BLaER1 treated with 17β-estradiol and CSF1 and Interleukin-3, amounts not matched to agents 10 nM and 100 nM (cell line): Measurements from ENCODE around the gene MT1B.

Experiments used
- H3K27ac ChIP-seq, 11 experiments: shearing (Covaris generic); formaldehyde crosslinking; 2 replicates each; pipeline ENCODE4 v1.8.1; 2022
- H3K27me3 ChIP-seq, 11 experiments: shearing (Covaris generic); formaldehyde crosslinking; 2 replicates each; pipeline ENCODE4 v1.8.1; 2022
- H3K36me3 ChIP-seq, 11 experiments: shearing (Covaris generic); formaldehyde crosslinking; 2 replicates each; pipeline ENCODE4 v1.8.1; 2022
- H3K4me1 ChIP-seq, 10 experiments: shearing (Covaris generic); formaldehyde crosslinking; 2 replicates each; pipeline ENCODE4 v1.8.1; 2022
- H3K4me2 ChIP-seq, 11 experiments: shearing (Covaris generic); formaldehyde crosslinking; 2 replicates each; pipeline ENCODE4 v1.8.1; 2022
- H3K4me3 ChIP-seq, 10 experiments: shearing (Covaris generic); formaldehyde crosslinking; 2 replicates each; pipeline ENCODE4 v1.8.1; 2022
- H3K9ac ChIP-seq, 11 experiments: shearing (Covaris generic); formaldehyde crosslinking; 2 replicates each; pipeline ENCODE4 v1.8.1; 2022
- H3K9me3 ChIP-seq, 11 experiments: shearing (Covaris generic); formaldehyde crosslinking; replicated peaks in 1 of 11; 2 replicates each; pipeline ENCODE4 v1.8.1; 2022
- H4K20me1 ChIP-seq, 11 experiments: shearing (Covaris generic); formaldehyde crosslinking; 2 replicates each; pipeline ENCODE4 v1.8.1; 2022
- Cebpa-rat ChIP-seq, 11 experiments: shearing (Covaris generic); IDR thresholded peaks; 2 replicates each; pipeline ENCODE4 v1.8.1; 2022

Gene MT1B

GRCh38 chr16:56631197-56631596 lies 20.5 kb upstream of the MT1B start:
- Histone ChIP-seq H3K9ac (no peak overlapping the region), H3K27me3 (peaks cover 100% of the 10 kb centered on the region in 11 experiments), H3K27ac (no peak overlapping the region), H3K4me2 (no peak overlapping the region), H3K36me3 (no peaks in the 10 kb centered on the region), H3K4me1 (peaks cover 0 to 14% (median 4%) of the 10 kb centered on the region in 10 experiments; a peak in 5 of 20 replicates), H3K4me3 (no peak overlapping the region), H3K9me3 (peaks cover 0 to 11% (median 6%) of the 10 kb centered on the region in 11 experiments; a peak in 11 of 22 replicates), H4K20me1 (peaks cover 0 to 56% (median 31%) of the 10 kb centered on the region in 11 experiments; a peak in 15 of 22 replicates)
- TF ChIP-seq Cebpa-rat (IDR thresholded peaks at IDR 0.05): no peak; a peak in 1 of 22 replicates

GRCh38 chr16:56631832-56632155 lies 19.9 kb upstream of the MT1B start:
- Histone ChIP-seq H3K4me1 (peaks cover 0 to 14% (median 4%) of the 10 kb centered on the region in 10 experiments; a peak in 5 of 20 replicates), H3K9me3 (peaks cover 0 to 11% (median 6%) of the 10 kb centered on the region in 11 experiments; a peak in 11 of 22 replicates), H3K4me3 (peak overlapping the region in 1 of 10 experiments; percentile 18; a peak in 1 of 20 replicates), H3K27ac (no peak overlapping the region), H3K9ac (no peak overlapping the region), H3K27me3 (peaks cover 100% of the 10 kb centered on the region in 11 experiments), H3K4me2 (0 out of 22 replicates have a peak overlapping the region, but pooled peaks of 1 of the 11 experiments have one; percentile 37), H4K20me1 (peaks cover 0 to 62% (median 37%) of the 10 kb centered on the region in 11 experiments; a peak in 15 of 22 replicates), H3K36me3 (no peaks in the 10 kb centered on the region)
- TF ChIP-seq Cebpa-rat (IDR thresholded peaks at IDR 0.05): no peak

- H3K36me3 ChIP-seq: no peaks in the 10 kb centered on the region
- peaks cover 100% of the 10 kb centered on the region in 11 experiments for H3K27me3 ChIP-seq
- H3K4me2 ChIP-seq: peak within 1 kb of the TSS in 5 of 11 experiments; percentile 5 to 55 (median 18); a peak in 6 of 22 replicates
- H3K9me3 ChIP-seq: peaks cover 0 to 11% (median 6%) of the 10 kb centered on the region in 11 experiments; a peak in 12 of 22 replicates
- H4K20me1 ChIP-seq: peaks cover 0 to 63% (median 38%) of the 10 kb centered on the region in 11 experiments; a peak in 15 of 22 replicates
- peak within 1 kb of the TSS in 2 of 10 experiments; percentile 18; a peak in 2 of 20 replicates for H3K4me3 ChIP-seq
- no peak within 1 kb of the TSS for H3K27ac ChIP-seq
- no peak within 1 kb of the TSS for H3K9ac ChIP-seq
- TF ChIP-seq Cebpa-rat (IDR thresholded peaks at IDR 0.05): no peak
- H3K4me1 ChIP-seq: peaks cover 0 to 14% (median 4%) of the 10 kb centered on the region in 10 experiments; a peak in 5 of 20 replicates
Observed at GRCh38 chr16:56632156-56632847, 19.4 kb upstream of the MT1B start, which contains the start of gene MT1M. TSS of gene MT1M (plus strand) at chr16:56632659. CDS start at chr16:56632732, 73 bp downstream.

GRCh38 chr16:56632848-56633365 lies 18.8 kb upstream of the MT1B start:
- peaks cover 100% of the 10 kb centered on the region in 11 experiments for H3K27me3 ChIP-seq
- H3K4me3 ChIP-seq: no peak overlapping the region
- no peaks in the 10 kb centered on the region for H3K36me3 ChIP-seq
- no peak overlapping the region for H3K27ac ChIP-seq
- peaks cover 0 to 14% (median 4%) of the 10 kb centered on the region in 10 experiments; a peak in 5 of 20 replicates for H3K4me1 ChIP-seq
- peaks cover 0 to 63% (median 42%) of the 10 kb centered on the region in 11 experiments; a peak in 15 of 22 replicates for H4K20me1 ChIP-seq
- no peak overlapping the region for H3K9ac ChIP-seq
- no peak overlapping the region; a peak in 1 of 22 replicates for H3K4me2 ChIP-seq
- no peak for TF ChIP-seq Cebpa-rat (IDR thresholded peaks at IDR 0.05)
- peaks cover 0 to 16% (median 7%) of the 10 kb centered on the region in 11 experiments; a peak in 16 of 22 replicates for H3K9me3 ChIP-seq

- Histone ChIP-seq H3K9me3 (peaks cover 4 to 23% (median 13%) of the 10 kb centered on the region in 11 experiments; a peak in 18 of 22 replicates), H3K9ac (no peak overlapping the region), H3K36me3 (no peaks in the 10 kb centered on the region), H3K27me3 (peaks cover 100% of the 10 kb centered on the region in 11 experiments), H3K27ac (no peak overlapping the region), H3K4me2 (no peak overlapping the region), H3K4me1 (peaks cover 0 to 14% (median 4%) of the 10 kb centered on the region in 10 experiments; a peak in 5 of 20 replicates), H3K4me3 (no peak overlapping the region), H4K20me1 (peaks cover 0 to 69% (median 48%) of the 10 kb centered on the region in 11 experiments; a peak in 15 of 22 replicates)
- no peak for TF ChIP-seq Cebpa-rat (IDR thresholded peaks at IDR 0.05)
Observed at GRCh38 chr16:56633535-56633934, 18.2 kb upstream of the MT1B start.

GRCh38 chr16:56634715-56635440 lies 16.8 kb upstream of the MT1B start:
- H3K9me3 ChIP-seq: peaks cover 5 to 28% (median 17%) of the 10 kb centered on the region in 11 experiments; a peak in 18 of 22 replicates
- TF ChIP-seq Cebpa-rat (IDR thresholded peaks at IDR 0.05): no peak
- H3K9ac ChIP-seq: no peak overlapping the region
- peaks cover 0 to 64% (median 41%) of the 10 kb centered on the region in 11 experiments; a peak in 15 of 22 replicates for H4K20me1 ChIP-seq
- peaks cover 0 to 10% (median 4%) of the 10 kb centered on the region in 10 experiments; a peak in 5 of 20 replicates for H3K4me1 ChIP-seq
- H3K4me3 ChIP-seq: peak overlapping the region in 1 of 10 experiments; percentile 7; a peak in 2 of 20 replicates
- H3K27me3 ChIP-seq: peaks cover 100% of the 10 kb centered on the region in 11 experiments
- no peak overlapping the region for H3K27ac ChIP-seq
- H3K4me2 ChIP-seq: peak overlapping the region in 1 of 11 experiments; percentile 9; a peak in 1 of 22 replicates
- H3K36me3 ChIP-seq: no peaks in the 10 kb centered on the region

GRCh38 chr16:56635441-56635967 lies 16.2 kb upstream of the MT1B start:
- H4K20me1 ChIP-seq: peaks cover 0 to 63% (median 39%) of the 10 kb centered on the region in 11 experiments; a peak in 15 of 22 replicates
- H3K36me3 ChIP-seq: no peaks in the 10 kb centered on the region
- peaks cover 0 to 6% (median 4%) of the 10 kb centered on the region in 10 experiments; a peak in 5 of 20 replicates for H3K4me1 ChIP-seq
- peaks cover 5 to 28% (median 17%) of the 10 kb centered on the region in 11 experiments; a peak in 18 of 22 replicates for H3K9me3 ChIP-seq
- H3K27ac ChIP-seq: no peak overlapping the region
- no peak overlapping the region for H3K4me2 ChIP-seq
- H3K9ac ChIP-seq: no peak overlapping the region
- peaks cover 100% of the 10 kb centered on the region in 11 experiments for H3K27me3 ChIP-seq
- no peak for TF ChIP-seq Cebpa-rat (IDR thresholded peaks at IDR 0.05)
- peak overlapping the region in 1 of 10 experiments; percentile 7; a peak in 2 of 20 replicates for H3K4me3 ChIP-seq
